ENCODE data around the gene MACROD2. TPM values are rescaled to one million over a fixed set of nuclear protein-coding genes. Genes with fewer than 3 reads are reported as not detected.

MACROD2 gene
- total and polyA plus RNA-seq, 2 donors (not counting 1 experiment from before 2014, with no cell fraction given), result 5.3 to 6.7 TPM

DNA sequence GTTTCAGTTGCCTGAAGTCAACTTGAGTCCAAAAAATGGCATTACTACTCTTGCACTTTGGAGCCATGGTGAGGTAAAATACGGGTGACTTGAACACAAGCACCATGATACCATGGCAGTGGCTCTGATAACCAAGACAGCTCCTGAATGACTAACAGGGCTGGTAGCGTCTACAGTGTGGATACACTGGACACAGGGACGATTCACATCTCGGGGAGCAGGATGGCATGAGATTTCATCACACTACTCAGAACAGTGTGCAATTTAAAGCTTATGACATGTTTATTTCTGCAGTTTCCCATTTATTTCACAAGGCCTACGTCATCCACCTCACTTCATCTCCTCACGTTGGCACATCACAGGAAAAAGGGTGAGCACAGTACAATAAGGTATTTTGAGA, 1627.1 kb downstream of the MACROD2 start:
- no peak overlapping the region for H3K4me3 Mint-ChIP-seq
- no peaks in the 10 kb centered on the region for H3K4me1 Mint-ChIP-seq
- H3K79me2 ChIP-seq (ENCODE audit: control insufficient read depth, insufficient read depth, low read length), result no peaks in the 10 kb centered on the region
- TF ChIP-seq, protein P1, sequence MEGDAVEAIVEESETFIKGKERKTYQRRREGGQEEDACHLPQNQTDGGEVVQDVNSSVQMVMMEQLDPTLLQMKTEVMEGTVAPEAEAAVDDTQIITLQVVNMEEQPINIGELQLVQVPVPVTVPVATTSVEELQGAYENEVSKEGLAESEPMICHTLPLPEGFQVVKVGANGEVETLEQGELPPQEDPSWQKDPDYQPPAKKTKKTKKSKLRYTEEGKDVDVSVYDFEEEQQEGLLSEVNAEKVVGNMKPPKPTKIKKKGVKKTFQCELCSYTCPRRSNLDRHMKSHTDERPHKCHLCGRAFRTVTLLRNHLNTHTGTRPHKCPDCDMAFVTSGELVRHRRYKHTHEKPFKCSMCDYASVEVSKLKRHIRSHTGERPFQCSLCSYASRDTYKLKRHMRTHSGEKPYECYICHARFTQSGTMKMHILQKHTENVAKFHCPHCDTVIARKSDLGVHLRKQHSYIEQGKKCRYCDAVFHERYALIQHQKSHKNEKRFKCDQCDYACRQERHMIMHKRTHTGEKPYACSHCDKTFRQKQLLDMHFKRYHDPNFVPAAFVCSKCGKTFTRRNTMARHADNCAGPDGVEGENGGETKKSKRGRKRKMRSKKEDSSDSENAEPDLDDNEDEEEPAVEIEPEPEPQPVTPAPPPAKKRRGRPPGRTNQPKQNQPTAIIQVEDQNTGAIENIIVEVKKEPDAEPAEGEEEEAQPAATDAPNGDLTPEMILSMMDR (IDR thresholded peaks at IDR 0.05), result no peak
- no peak for TF ChIP-seq EZH2 (IDR thresholded peaks at IDR 0.05; ENCODE audit: borderline replicate concordance, insufficient read depth, low read depth, low read length, poor library complexity, severe bottlenecking)
- no peaks in the 10 kb centered on the region for H3K9me3 Mint-ChIP-seq (ENCODE audit: insufficient read depth)
- 100% methylated on average over 4 of the region's 6 CpGs for WGBS (ENCODE audit: insufficient coverage)
- H3K4me3 ChIP-seq (ENCODE audit: control extremely low read depth in 1 of 5, extremely low read depth in 1 of 5, insufficient read depth in 1 of 5, low read depth in 2 of 5, low read length in 4 of 5), result no peak overlapping the region
- H4K20me1 ChIP-seq (ENCODE audit: control insufficient read depth, insufficient read depth, low read length, poor library complexity, severe bottlenecking), result no peaks in the 10 kb centered on the region
- no peak overlapping the region for H3K9ac ChIP-seq (ENCODE audit: low read length)
- ChIA-PET POLR2A (no interaction called here), CTCF (no interaction called here)
- no peak overlapping the region for H2AFZ ChIP-seq (ENCODE audit: insufficient read depth, low read depth, low read length, poor library complexity, severe bottlenecking)
- peaks cover 3% of the 10 kb centered on the region for H3K27me3 Mint-ChIP-seq
- no peaks in the 10 kb centered on the region for H3K36me3 ChIP-seq (replicated peaks in 1 of 2; ENCODE audit: control extremely low read depth in 1 of 2, control insufficient read depth in 1 of 2, extremely low read depth in 1 of 2, insufficient read depth in 2 of 2, low read length in 1 of 2)
- no peak for DNase-seq
- no peaks in the 10 kb centered on the region for H3K27me3 ChIP-seq (replicated peaks in 1 of 4; ENCODE audit: control extremely low read depth in 1 of 4, control insufficient read depth in 3 of 4, insufficient read depth in 4 of 4, low read length in 3 of 4)
- no peak for ATAC-seq (ENCODE audit: low read depth)
- H3K9me3 ChIP-seq (ENCODE audit: control extremely low read depth in 1 of 3, control insufficient read depth in 2 of 3, insufficient read depth in 1 of 3, low read length in 2 of 3), result no peaks in the 10 kb centered on the region
- no peak overlapping the region for H3K27ac ChIP-seq (ENCODE audit: low read length in 2 of 2)
- H3K27ac Mint-ChIP-seq, result no peak overlapping the region
- intact Hi-C loops (cut with micrococcal nuclease), result no loop called here
- H3K4me2 ChIP-seq (replicated peaks; ENCODE audit: low read depth, low read length, poor library complexity, severe bottlenecking), result no peak overlapping the region
- no peaks in the 10 kb centered on the region for H3K4me1 ChIP-seq (ENCODE audit: control insufficient read depth in 2 of 2, insufficient read depth in 2 of 2, low read length in 2 of 2)

DNA sequence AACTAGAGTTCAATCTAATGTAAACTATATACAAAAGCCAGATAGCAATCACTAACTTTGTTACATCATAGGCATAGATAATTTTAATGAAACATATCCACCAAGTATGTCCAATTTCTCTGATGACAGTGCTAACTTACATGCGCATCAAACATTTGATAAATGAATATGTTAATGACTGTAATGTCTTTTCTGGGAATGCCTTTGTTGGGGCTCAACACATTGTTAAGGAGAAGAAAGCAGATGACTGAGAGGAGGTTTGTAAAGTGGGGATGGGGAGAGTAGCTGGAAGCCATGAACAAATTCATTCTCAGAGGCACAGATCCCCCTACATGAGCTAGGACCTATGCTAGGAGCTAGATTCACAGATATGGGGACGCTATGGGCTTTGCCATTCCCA, 1627.9 kb downstream of the MACROD2 start:
- H3K36me3 ChIP-seq (replicated peaks in 1 of 2; ENCODE audit: control extremely low read depth in 1 of 2, control insufficient read depth in 1 of 2, extremely low read depth in 1 of 2, insufficient read depth in 2 of 2, low read length in 1 of 2), result no peaks in the 10 kb centered on the region
- no peak overlapping the region for H3K4me3 ChIP-seq (ENCODE audit: control extremely low read depth in 1 of 5, extremely low read depth in 1 of 5, insufficient read depth in 1 of 5, low read depth in 2 of 5, low read length in 4 of 5)
- ATAC-seq (ENCODE audit: low read depth), result no peak
- peaks cover 6% of the 10 kb centered on the region for H3K27me3 Mint-ChIP-seq
- no peak overlapping the region for H3K4me3 Mint-ChIP-seq
- no peaks in the 10 kb centered on the region for H3K79me2 ChIP-seq (ENCODE audit: control insufficient read depth, insufficient read depth, low read length)
- no peaks in the 10 kb centered on the region for H3K4me1 ChIP-seq (ENCODE audit: control insufficient read depth in 2 of 2, insufficient read depth in 2 of 2, low read length in 2 of 2)
- intact Hi-C loops (cut with micrococcal nuclease), result no loop called here
- H3K27ac Mint-ChIP-seq, result no peak overlapping the region
- ChIA-PET CTCF (no interaction called here), POLR2A (no interaction called here)
- no peak for DNase-seq
- no peak overlapping the region for H3K27ac ChIP-seq (ENCODE audit: low read length in 2 of 2)
- no peaks in the 10 kb centered on the region for H3K9me3 ChIP-seq (ENCODE audit: control extremely low read depth in 1 of 3, control insufficient read depth in 2 of 3, insufficient read depth in 1 of 3, low read length in 2 of 3)
- WGBS (ENCODE audit: insufficient coverage), result 100% methylated on average over 1 of the region's 2 CpGs
- no peak overlapping the region for H3K9ac ChIP-seq (ENCODE audit: low read length)
- no peaks in the 10 kb centered on the region for H4K20me1 ChIP-seq (ENCODE audit: control insufficient read depth, insufficient read depth, low read length, poor library complexity, severe bottlenecking)
- no peak overlapping the region for H2AFZ ChIP-seq (ENCODE audit: insufficient read depth, low read depth, low read length, poor library complexity, severe bottlenecking)
- no peaks in the 10 kb centered on the region for H3K9me3 Mint-ChIP-seq (ENCODE audit: insufficient read depth)
- TF ChIP-seq, protein P1 (IDR thresholded peaks at IDR 0.05), result no peak
- no peak for TF ChIP-seq EZH2 (IDR thresholded peaks at IDR 0.05; ENCODE audit: borderline replicate concordance, insufficient read depth, low read depth, low read length, poor library complexity, severe bottlenecking)
- no peak overlapping the region for H3K4me2 ChIP-seq (replicated peaks; ENCODE audit: low read depth, low read length, poor library complexity, severe bottlenecking)
- no peaks in the 10 kb centered on the region for H3K4me1 Mint-ChIP-seq
- H3K27me3 ChIP-seq (replicated peaks in 1 of 4; ENCODE audit: control extremely low read depth in 1 of 4, control insufficient read depth in 3 of 4, insufficient read depth in 4 of 4, low read length in 3 of 4), result peaks cover 0 to 2% (median 0%) of the 10 kb centered on the region in 4 experiments
